Natural killer cell (primary cell): ENCODE measurements around the gene CROCC2. TPM values are rescaled to one million over a fixed set of nuclear protein-coding genes. Genes with fewer than 3 reads are reported as not detected.

Source experiments
- ATAC-seq, 3 donors: fragments of 150-1000 bp in 2 of 3; fragments of 200-7000 bp in 1 of 3; cut with Tn5 transposase; 1 replicate in 1 of 3; 2 replicates in 2 of 3; pipeline ENCODE4 v1.10.0; 2021; ENCODE audit warnings: mild to moderate bottlenecking in 2 of 3, moderate library complexity in 2 of 3
- DNase-seq, 2 donors: peaks; one replicate each; pipeline versions ENCODE4 v3.0.0 to v3.0.0-alpha.2; 2013 to 2021; ENCODE audit warnings: mixed read lengths in 1 of 2
- H3K27ac ChIP-seq: one replicate; pipeline ENCODE4 v1.5.1; 2013; ENCODE audit warnings: mild to moderate bottlenecking, low read length
- H3K27me3 ChIP-seq: one replicate; pipeline ENCODE4 v1.6.1; 2013; ENCODE audit warnings: low read length; ENCODE audit not compliant: control insufficient read depth, insufficient read depth
- H3K36me3 ChIP-seq: one replicate; pipeline ENCODE4 v1.6.1; 2013; ENCODE audit warnings: low read length; ENCODE audit not compliant: control insufficient read depth, insufficient read depth
- H3K4me1 ChIP-seq: one replicate; pipeline ENCODE4 v1.6.1; 2013; ENCODE audit warnings: low read length; ENCODE audit not compliant: control insufficient read depth, insufficient read depth
- H3K4me3 ChIP-seq: one replicate; pipeline ENCODE4 v1.5.1; 2013; ENCODE audit warnings: low read length
- H3K9me3 ChIP-seq: one replicate; pipeline ENCODE4 v1.6.1; 2013; ENCODE audit warnings: low read length; ENCODE audit not compliant: control insufficient read depth, insufficient read depth
- H3K27ac Mint-ChIP-seq, 2 donors: one replicate each; pipeline ENCODE4 v1.8.0; 2022; ENCODE audit warnings: mild to moderate bottlenecking in 2 of 2, mixed read lengths in 2 of 2, moderate library complexity in 1 of 2
- H3K27me3 Mint-ChIP-seq, 2 donors: one replicate each; pipeline ENCODE4 v1.8.0; 2022; ENCODE audit warnings: low read depth in 2 of 2, mixed read lengths in 2 of 2
- H3K36me3 Mint-ChIP-seq: one replicate; pipeline ENCODE4 v1.8.0; 2022; ENCODE audit warnings: mixed read lengths
- H3K4me1 Mint-ChIP-seq, 2 donors: one replicate each; pipeline ENCODE4 v1.8.0; 2022; ENCODE audit warnings: mixed read lengths in 2 of 2
- H3K4me3 Mint-ChIP-seq: one replicate; pipeline ENCODE4 v1.8.0; 2022; ENCODE audit warnings: mild to moderate bottlenecking, moderate library complexity, mixed read lengths
- H3K9me3 Mint-ChIP-seq, 2 donors: one replicate each; pipeline ENCODE4 v1.8.0; 2022; ENCODE audit warnings: mixed read lengths in 2 of 2
- WGBS: methylation state at CpG from one replicate; pipeline ENCODE4 v1.1.7; 2013; ENCODE audit warnings: missing lambda C conversion rate; ENCODE audit not compliant: insufficient coverage; 5-methylcytosine and 5-hydroxymethylcytosine counted together
- intact Hi-C: fragments of 100-400 bp; cut with micrococcal nuclease; formaldehyde crosslinking; loops from one replicate; pipeline ENCODE4 v1.14.2; 2022
- total RNA-seq, 4 donors: library from RNA; stranded (reverse); fragments of 120-200 nt in 1 of 4; gene quantifications; one replicate each; pipeline versions ENCODE4 v1.2.3 to v1.2.4, GENCODE V29; 2013 to 2022
- TF ChIP-seq, protein P1 (sequence below): fragments of 200-600 bp; IDR thresholded peaks from one replicate; pipeline ENCODE4 v1.8.0; 2022; ENCODE audit warnings: antibody characterized with exemption

Gene CROCC2
- total RNA-seq, 3 donors from 2014 or later (not counting 1 experiment from before 2014, with no cell fraction given), result 0.14 TPM; not detected in 2

DNA sequence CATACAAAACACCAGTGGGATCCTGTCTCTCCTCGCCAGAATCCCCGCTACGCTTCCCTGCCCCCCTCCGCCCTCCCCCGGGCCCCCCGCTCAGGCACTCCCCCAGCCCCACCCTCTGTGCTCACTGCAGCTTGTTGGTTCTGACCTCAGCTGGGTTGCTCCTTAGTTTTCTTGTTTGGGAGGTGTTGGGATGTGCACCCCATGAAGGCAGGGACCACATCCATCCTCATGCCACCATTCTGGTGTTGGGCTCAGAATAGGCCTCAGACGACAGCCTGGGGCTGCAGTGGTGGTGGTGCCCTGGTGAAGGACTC, 96.9 kb downstream of the CROCC2 start:
- Mint-ChIP-seq H3K27ac (no peak overlapping the region), H3K36me3 (peaks cover 9% of the 10 kb centered on the region), H3K4me3 (no peak overlapping the region), H3K27me3 (peaks cover 16 to 33% of the 10 kb centered on the region in 2 donors), H3K9me3 (peaks cover 2 to 11% of the 10 kb centered on the region in 2 donors), H3K4me1 (peaks cover 0 to 6% of the 10 kb centered on the region in 2 donors)
- WGBS, result 90% methylated on average over 3 of the region's 7 CpGs
- Histone ChIP-seq H3K4me3 (no peak overlapping the region), H3K9me3 (peaks cover 14% of the 10 kb centered on the region), H3K4me1 (peaks cover 3% of the 10 kb centered on the region), H3K27ac (no peak overlapping the region), H3K36me3 (no peaks in the 10 kb centered on the region), H3K27me3 (peaks cover 6% of the 10 kb centered on the region)
- ATAC-seq (no peak), DNase-seq (no peak)
- TF ChIP-seq, protein P1, sequence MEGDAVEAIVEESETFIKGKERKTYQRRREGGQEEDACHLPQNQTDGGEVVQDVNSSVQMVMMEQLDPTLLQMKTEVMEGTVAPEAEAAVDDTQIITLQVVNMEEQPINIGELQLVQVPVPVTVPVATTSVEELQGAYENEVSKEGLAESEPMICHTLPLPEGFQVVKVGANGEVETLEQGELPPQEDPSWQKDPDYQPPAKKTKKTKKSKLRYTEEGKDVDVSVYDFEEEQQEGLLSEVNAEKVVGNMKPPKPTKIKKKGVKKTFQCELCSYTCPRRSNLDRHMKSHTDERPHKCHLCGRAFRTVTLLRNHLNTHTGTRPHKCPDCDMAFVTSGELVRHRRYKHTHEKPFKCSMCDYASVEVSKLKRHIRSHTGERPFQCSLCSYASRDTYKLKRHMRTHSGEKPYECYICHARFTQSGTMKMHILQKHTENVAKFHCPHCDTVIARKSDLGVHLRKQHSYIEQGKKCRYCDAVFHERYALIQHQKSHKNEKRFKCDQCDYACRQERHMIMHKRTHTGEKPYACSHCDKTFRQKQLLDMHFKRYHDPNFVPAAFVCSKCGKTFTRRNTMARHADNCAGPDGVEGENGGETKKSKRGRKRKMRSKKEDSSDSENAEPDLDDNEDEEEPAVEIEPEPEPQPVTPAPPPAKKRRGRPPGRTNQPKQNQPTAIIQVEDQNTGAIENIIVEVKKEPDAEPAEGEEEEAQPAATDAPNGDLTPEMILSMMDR, result no peak
- intact Hi-C loops, result no loop called here

DNA sequence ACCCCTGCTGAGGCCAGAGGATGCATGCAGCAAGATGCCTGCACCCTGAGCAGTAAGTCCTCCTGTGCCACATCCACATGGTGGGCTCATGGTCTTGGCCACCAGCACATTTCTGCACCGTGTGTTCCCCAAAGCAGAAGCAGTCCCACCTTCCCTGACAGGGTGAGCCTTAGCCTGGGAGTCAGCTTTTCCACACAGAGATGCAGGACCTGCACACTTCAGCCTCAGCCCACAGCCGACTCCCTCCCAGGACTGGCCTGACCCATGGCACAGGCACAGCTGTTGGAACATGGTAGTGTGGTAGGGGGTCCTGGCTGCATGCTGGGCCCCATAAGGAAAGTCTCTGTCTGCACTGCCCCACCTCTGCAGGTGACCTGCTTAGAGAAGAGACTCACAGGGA, 97.2 kb downstream of the CROCC2 start:
- peak in 1 of 2 donors; percentile 11 for DNase-seq
- H3K4me1 Mint-ChIP-seq, result peaks cover 0 to 6% of the 10 kb centered on the region in 2 donors

DNA sequence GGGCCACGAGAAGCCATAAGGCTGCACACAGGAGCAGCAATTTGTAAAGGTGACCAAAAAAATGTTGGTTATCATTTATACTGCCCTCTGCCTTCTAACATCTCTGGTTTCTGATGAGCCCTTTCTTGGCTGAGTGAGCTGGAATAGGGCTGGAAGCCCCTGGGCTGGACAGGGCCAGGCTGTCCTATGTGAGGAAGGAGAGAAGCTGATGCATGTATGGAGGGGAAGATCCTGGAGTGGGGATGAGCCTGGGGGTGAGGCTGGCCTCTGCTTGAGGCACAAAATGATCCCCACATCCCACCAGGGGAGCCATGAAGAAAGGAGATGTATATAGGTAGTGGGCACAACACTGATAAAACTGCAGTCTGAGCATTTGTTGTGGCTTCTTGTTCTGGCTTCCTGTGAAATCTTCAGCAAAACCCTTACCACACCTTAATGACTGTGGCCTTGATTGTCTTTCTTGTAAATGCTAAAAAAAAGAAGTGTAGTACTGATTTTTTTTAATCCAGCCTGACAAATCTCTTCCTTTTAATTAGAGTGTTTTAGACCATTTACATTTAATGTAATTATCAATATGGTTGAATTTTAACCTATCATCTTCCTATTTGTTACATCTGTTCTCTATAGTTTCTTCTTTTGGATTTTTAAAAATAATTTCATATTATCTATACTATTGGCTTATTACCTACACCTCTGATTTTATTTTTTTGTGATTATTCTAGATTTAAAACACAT, 97.9 kb downstream of the CROCC2 start:
- Mint-ChIP-seq H3K9me3 (peaks cover 2 to 11% of the 10 kb centered on the region in 2 donors), H3K4me3 (no peak overlapping the region), H3K4me1 (peaks cover 0 to 9% of the 10 kb centered on the region in 2 donors), H3K27ac (no peak overlapping the region), H3K36me3 (peaks cover 9% of the 10 kb centered on the region), H3K27me3 (peaks cover 19 to 33% of the 10 kb centered on the region in 2 donors)
- Histone ChIP-seq H3K27me3 (peaks cover 6% of the 10 kb centered on the region), H3K4me1 (no peaks in the 10 kb centered on the region), H3K9me3 (peaks cover 14% of the 10 kb centered on the region), H3K4me3 (no peak overlapping the region), H3K36me3 (no peaks in the 10 kb centered on the region), H3K27ac (no peak overlapping the region)
- no peak for DNase-seq
- intact Hi-C loops, result no loop called here
- WGBS, result 82% methylated on average over 1 of the region's 1 CpG
- ATAC-seq, result no peak
- TF ChIP-seq, protein P1, result no peak

More for the DNA sequence above, 97.2 kb downstream of the CROCC2 start:
- Histone ChIP-seq H3K27me3 (peaks cover 6% of the 10 kb centered on the region), H3K9me3 (peaks cover 14% of the 10 kb centered on the region), H3K4me3 (no peak overlapping the region), H3K27ac (no peak overlapping the region), H3K36me3 (no peaks in the 10 kb centered on the region), H3K4me1 (no peaks in the 10 kb centered on the region)
- no peak overlapping the region for H3K4me3 Mint-ChIP-seq
- H3K27ac Mint-ChIP-seq, result no peak overlapping the region
- H3K9me3 Mint-ChIP-seq, result peaks cover 2 to 11% of the 10 kb centered on the region in 2 donors
- intact Hi-C loops, result no loop called here
- ATAC-seq, result no peak
- TF ChIP-seq, protein P1, result no peak
- 94% methylated on average over 2 of the region's 2 CpGs for WGBS
- H3K27me3 Mint-ChIP-seq, result peaks cover 16 to 33% of the 10 kb centered on the region in 2 donors
- peaks cover 9% of the 10 kb centered on the region for H3K36me3 Mint-ChIP-seq
